ENCODE data around the gene PDE1C.

GRCh38 chr7:32073533-32073932 lies 3.3 kb upstream of the PDE1C start:
- TF ChIP-seq CTCF (conservative IDR thresholded peaks at IDR 0.05; ENCODE audit: low read depth, low read length) (no peak), MXI1 (IDR thresholded peaks at IDR 0.05; ENCODE audit: borderline replicate concordance, low read depth, low read length) (no peak), USF2 (IDR thresholded peaks at IDR 0.05; ENCODE audit: low read depth, low read length) (no peak)

All from IMR-90 (cell line).